T47D (cell line): ENCODE measurements around the gene BCCIP.

Source experiments
- DNase-seq, 2 experiments: peaks; one replicate each; pipeline versions ENCODE4 v3.0.0 to v3.0.0-alpha.2; 2011 to 2012; ENCODE audit warnings: low read depth in 1 of 2, low spot score in 1 of 2
- JUND ChIP-seq: IDR thresholded peaks from 2 replicates; pipeline ENCODE4 v1.6.1; 2012; ENCODE audit warnings: low read depth
- in situ Hi-C: cut with HindIII; loops from 2 replicates; pipeline ENCODE4 v1.10.0; 2016; ENCODE audit warnings: low sequenced_read_pairs, low pct_unique_long_range_greater_than_20kb

BCCIP gene

DNA sequence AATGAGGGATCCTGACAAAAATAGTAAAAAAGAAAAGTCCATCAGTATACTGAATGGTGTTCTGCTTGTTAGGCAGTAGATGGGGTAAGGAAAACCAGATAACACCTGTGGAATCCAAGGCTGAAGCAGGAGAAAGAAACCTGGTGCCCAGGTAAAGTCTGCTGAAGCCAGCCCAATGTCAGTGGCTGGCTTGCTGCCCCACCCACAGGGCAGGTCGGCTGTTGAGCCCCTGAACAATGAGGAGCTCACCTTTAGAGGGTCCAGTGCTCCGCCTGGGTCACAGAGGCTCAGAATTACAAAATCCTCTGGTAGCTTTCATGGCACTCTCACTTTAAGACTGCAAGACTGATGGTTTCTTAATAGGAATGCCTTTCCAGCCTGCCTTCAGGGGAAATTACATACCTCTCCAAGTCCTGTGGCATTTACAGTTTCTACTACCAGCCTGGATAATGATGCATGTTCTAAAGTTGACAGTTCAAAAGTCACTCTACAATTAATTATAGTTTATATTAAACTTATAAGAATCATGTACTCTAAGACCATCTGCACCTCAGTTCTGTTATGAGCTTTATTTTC, 33.9 kb downstream of the BCCIP start:
- TF ChIP-seq JUND = no peak
- peak; percentile 24 to 46 for DNase-seq
- in situ Hi-C loops = no loop called here

- TF ChIP-seq JUND = no peak
- in situ Hi-C loops = no loop called here
- peak in 1 of 2 experiments; percentile 4 for DNase-seq
Measured at GRCh38 chr10:125859128-125859817, 35.9 kb downstream of the BCCIP start.

DNA sequence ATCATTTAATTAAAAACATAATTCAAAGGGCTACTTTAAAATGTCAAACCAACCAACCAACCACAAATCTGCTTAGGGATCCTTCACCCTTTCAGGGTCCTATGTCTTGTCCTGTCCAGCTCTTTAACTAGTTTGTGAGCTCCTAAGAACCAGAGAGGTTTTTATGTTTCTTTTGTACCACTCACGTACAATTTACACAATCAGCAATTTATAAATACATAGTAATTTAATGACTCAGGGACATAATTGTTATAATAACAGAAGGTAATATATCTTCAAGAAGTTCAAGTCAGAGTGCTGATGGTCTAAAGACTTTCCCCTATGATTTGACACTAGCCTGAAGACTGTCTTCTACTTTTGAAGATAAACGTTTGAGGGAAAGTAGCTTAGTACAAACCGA, 41.8 kb downstream of the BCCIP start:
- no peak for TF ChIP-seq JUND
- DNase-seq = no peak
- in situ Hi-C loops = no loop called here

DNA sequence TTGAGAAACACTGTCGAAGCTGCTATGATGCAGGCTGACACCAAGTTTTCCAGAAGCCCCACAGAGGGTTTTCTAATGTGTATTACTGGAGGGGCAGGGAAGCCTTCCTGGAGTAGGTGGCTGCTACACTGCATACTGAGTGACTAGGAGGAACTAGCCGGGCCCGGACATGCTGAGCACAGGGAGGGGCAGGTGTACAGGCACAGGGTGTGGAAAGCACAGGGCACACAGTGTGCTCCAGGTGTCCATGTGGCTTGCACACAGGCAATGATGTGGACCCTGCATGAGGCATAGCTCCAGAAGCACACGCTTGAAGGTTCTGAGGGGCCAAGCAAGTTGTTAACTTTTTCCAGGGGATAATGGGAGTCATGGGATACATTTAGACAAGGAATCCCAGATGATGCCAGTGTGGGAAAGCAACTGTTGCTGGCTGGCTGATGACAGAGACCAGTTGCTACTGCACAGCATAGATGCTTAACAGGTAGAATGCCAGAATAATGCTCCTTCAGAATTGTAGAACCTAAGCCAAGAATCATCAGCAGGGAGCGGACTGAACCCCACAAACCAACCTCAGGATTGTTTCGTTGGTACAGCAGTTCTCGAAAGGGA, 43.2 kb downstream of the BCCIP start:
- no peak for TF ChIP-seq JUND
- in situ Hi-C loops = no loop called here
- no peak for DNase-seq

DNA sequence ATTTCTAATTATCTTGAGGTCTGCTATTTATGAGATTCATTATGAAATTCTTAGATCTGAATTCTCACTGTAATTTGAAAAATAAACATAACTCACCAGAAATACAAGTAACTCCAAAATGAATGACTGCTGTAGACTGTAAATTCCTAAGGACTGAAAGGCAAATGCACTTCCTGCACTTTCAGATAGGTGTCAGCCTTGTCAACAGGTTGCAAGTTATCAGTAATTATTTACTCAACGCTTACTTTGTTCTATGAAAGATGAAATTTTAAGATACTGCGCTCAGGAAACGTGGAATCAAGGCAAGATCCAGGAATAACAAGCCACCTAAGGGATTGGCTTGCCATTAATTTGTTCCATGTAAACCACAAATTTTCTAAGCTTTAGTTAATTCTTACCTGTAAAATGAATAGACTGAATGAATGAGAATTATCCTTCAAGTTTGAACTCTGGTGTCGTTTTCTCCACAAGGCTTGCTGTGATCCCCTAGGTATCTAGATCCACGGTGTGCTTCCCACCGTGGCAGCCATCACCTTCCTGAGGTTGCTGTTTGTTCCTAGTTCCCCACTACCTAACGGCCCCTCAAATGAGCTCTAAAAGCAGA, 45.1 kb downstream of the BCCIP start:
- in situ Hi-C loops = no loop called here
- DNase-seq = peak in 1 of 2 experiments; percentile 57
- no peak for TF ChIP-seq JUND

DNA sequence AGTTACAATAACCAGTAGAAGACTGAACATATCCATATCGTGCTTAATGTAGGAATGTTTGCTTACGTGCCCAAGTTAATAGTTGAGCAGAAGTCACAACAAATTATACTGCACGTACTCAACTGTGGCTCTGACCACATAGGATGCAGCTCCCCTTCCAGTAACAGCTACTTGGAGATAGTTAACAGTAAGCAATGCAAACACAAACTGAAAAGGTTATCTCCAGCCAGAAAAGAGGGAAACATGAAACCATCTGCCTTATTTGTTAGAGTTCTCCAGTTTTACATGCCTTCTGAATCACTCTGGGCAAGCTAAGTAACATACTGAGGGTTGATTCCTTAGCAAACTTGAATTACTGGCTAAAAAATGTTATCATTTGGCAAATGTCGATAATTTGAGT, 48.0 kb downstream of the BCCIP start:
- no peak for DNase-seq
- in situ Hi-C loops = no loop called here
- TF ChIP-seq JUND = no peak

DNA sequence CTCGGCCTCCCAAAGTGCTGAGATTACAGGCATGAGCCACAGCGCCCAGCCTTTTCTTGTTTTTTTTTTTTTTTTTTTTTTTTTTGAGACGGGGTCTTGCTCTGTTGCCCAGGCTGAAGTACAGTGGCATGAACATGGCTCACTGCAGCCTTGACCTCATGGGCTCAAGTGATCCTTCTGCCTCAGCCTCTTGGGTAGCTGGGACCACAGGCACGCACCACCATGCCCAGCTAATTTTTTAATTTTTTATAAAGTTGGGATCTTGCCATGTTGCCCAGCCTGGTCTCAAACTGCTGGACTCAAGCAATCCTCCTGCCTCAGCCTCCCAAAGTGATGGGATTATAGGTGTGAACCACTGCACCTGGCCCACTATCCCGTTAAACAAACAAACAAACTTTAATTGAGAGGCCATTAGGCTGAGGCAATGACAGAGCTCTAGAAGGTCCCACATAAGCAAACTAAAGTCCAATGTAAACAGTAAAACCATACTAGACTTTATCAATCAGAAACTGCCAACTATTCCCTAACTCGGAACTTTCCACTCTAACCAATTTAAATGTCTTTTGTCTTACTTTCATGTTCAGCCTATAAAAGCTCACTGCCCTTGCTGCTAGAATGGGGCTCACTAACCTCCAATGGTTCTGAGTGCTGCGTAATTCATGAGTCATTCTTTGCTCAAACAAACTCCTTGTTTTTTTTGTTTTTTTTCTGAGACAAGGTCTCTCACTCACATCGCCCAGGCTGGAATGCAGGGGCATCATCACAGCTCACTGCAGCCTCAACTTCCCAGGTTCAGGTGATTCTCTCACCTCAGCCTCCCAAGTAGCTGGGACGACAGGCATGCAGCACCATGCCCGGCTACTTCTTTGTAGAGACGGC, 55.9 kb downstream of the BCCIP start:
- in situ Hi-C loops = no loop called here
- no peak for TF ChIP-seq JUND
- no peak for DNase-seq

GRCh38 chr10:125880719-125881118, 57.4 kb downstream of the BCCIP start:
- TF ChIP-seq JUND = no peak

GRCh38 chr10:125881192-125881591, 57.8 kb downstream of the BCCIP start, which contains the start of gene DHX32:
TSS of gene DHX32 (minus strand) at chr10:125881292. CDS start at chr10:125880824, 468 bp downstream.
- TF ChIP-seq JUND = no peak
- DNase-seq = no peak
- in situ Hi-C loops = no loop called here

More at GRCh38 chr10:125880719-125881118, 57.4 kb downstream of the BCCIP start:
- no peak for DNase-seq
- in situ Hi-C loops = no loop called here

DNA sequence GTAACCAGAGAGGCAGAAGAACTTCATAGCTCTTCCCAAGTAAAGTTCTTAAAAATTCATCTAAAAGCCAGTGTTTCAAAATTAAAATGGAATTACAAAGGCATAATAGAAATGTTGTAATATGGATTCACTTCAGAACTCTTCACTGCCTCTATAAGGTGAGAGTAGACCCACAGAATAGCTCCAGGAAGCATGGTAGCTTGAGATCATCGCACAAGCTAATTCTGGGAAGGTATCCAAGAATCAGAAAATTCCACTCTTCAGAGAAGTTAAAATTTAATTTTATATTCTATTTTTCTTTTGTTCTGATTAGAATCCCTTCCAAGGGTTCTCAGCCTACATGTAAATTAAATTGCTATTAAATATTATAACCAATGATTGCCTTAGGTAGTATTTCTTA, 59.2 kb downstream of the BCCIP start:
- no peak for DNase-seq
- TF ChIP-seq JUND = no peak
- in situ Hi-C loops = no loop called here

DNA sequence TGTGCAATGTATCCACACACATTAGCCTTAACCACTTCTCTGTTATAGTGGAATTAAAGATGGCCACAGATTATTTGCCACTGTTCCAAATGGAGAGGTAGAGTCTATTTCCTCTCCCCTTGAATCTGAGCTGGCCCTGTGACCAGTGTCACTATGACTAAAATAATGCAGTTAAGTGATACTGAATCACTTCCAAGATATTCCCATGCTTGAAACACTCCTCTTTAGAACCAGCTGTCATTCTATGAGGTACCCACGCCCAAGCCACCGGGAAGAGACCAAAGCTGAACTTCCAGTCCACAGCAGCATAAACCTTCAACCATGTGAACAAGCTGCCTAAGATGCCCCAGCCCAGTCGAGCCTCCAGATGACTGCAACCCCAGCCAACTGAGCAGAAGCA, 59.9 kb downstream of the BCCIP start:
- TF ChIP-seq JUND = no peak
- DNase-seq = no peak
- in situ Hi-C loops = no loop called here
